GM13977 (cell line): Measurements from ENCODE around the gene SRPK3.

Source experiments
- DNase-seq: peaks from one replicate; pipeline ENCODE4 v3.0.0; 2012; ENCODE audit warnings: low spot score
- in situ Hi-C: fragments of 300-500 bp; cut with MboI; formaldehyde crosslinking; loops from one replicate; pipeline ENCODE4 v1.12.0; 2022; ENCODE audit warnings: low sequenced_read_pairs, low pct_unique_long_range_greater_than_20kb, mixed read lengths, inconsistent platforms; ENCODE audit not compliant: unreplicated experiment
- TF ChIP-seq, protein P1 (sequence below): IDR thresholded peaks from 2 replicates; pipeline ENCODE4 v1.5.1; 2012; ENCODE audit warnings: mild to moderate bottlenecking, control low read depth; ENCODE audit not compliant: insufficient read depth; ENCODE audit errors: extremely low read depth, missing control alignments

Gene SRPK3, protein sequence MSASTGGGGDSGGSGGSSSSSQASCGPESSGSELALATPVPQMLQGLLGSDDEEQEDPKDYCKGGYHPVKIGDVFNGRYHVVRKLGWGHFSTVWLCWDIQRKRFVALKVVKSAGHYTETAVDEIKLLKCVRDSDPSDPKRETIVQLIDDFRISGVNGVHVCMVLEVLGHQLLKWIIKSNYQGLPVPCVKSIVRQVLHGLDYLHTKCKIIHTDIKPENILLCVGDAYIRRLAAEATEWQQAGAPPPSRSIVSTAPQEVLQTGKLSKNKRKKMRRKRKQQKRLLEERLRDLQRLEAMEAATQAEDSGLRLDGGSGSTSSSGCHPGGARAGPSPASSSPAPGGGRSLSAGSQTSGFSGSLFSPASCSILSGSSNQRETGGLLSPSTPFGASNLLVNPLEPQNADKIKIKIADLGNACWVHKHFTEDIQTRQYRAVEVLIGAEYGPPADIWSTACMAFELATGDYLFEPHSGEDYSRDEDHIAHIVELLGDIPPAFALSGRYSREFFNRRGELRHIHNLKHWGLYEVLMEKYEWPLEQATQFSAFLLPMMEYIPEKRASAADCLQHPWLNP

DNA sequence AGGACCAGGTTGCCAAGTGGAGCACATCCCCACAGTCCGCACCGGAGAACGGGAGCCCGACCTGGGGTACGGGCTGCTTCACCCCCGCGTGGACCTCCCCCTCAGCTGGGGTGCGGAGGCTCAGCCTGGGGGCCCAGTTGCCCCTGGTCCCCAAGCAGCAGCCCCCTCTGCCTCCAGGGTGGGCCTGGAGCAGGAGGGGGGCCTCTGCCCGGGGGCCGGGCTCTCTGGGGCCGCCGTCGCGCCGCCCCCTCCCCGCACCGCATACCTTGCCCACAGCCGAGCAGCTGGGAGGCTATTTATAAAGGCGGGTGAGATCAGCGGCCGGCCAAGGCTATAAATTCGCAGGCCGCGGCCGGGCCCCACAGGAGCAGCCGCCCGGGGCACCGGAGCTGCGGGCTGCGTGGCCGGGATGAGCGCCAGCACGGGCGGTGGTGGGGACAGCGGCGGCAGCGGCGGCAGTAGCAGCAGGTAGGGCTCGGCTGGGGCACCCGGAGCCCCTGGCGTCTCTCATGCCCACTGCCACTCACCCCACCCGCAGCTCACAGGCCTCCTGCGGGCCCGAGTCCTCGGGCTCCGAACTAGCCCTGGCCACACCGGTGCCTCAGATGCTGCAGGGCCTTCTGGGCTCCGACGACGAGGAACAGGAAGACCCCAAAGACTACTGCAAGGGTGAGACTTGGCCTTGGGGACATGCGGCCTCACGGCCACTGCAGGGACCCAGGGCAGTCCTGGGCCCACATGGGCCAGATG, at the start of gene SRPK3:
TSS of gene SRPK3 (plus strand) at position 364 of the 750 bp plus-strand sequence. CDS start at position 410, 46 bp downstream.
- DNase-seq: no peak

DNA sequence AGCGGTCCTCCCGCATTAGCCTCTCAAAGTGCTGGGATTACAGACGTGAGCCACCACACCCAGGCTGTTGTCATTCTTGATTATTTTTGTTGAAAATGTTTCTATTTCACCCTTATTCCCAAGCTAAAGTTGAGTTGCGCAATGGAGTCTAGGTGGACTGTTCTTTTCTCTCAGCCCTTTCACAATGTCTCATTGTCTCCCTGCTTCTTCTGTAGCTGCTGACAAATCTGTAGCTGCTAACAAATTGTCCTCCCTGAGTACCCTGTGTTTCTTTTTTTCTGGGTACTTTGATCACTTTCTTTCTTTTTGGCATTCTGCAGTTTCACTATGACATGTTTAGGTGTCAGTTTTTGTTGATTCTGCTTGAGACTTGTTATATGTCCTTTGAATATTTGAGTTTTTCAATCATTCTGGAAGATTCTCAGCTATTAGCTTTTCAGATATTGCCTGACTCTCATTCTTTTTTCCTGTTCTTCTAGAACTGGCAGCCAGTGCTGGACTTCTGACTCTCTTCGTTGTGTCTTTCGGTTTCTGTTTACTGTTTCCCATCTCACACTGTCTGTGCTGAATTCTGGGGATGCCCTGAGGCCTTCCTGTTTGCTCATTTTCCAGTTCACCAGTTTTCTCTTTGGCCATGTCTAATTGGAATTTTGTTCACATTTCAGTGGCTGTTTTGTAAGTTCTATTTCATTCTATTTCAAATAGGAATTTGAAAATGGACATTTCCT, 49.6 kb upstream of the SRPK3 start:
- TF ChIP-seq, protein P1, sequence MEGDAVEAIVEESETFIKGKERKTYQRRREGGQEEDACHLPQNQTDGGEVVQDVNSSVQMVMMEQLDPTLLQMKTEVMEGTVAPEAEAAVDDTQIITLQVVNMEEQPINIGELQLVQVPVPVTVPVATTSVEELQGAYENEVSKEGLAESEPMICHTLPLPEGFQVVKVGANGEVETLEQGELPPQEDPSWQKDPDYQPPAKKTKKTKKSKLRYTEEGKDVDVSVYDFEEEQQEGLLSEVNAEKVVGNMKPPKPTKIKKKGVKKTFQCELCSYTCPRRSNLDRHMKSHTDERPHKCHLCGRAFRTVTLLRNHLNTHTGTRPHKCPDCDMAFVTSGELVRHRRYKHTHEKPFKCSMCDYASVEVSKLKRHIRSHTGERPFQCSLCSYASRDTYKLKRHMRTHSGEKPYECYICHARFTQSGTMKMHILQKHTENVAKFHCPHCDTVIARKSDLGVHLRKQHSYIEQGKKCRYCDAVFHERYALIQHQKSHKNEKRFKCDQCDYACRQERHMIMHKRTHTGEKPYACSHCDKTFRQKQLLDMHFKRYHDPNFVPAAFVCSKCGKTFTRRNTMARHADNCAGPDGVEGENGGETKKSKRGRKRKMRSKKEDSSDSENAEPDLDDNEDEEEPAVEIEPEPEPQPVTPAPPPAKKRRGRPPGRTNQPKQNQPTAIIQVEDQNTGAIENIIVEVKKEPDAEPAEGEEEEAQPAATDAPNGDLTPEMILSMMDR: no peak
- in situ Hi-C loops: no loop called here
- DNase-seq: peak; percentile 52

More for the DNA sequence above, at the start of gene SRPK3:
- TF ChIP-seq, protein P1: no peak
- in situ Hi-C loops: no loop called here

DNA sequence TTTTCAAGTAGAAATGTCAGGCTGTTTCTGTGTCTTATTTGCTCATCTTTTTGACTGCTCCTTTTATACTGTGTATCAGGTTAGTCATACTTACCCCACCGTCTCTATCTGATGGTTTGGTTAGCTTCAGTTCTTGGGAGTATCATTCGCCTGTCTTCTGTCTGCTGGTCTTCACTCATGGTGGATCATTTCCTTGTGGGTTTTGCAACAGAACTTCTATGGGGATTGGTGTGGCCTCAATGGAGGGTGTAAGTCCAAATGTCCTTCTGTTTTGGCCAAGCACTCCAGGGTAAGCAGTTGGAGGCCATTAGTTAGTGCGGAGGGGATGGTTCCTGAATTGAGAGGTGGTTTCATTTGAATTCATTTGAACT, 49.0 kb upstream of the SRPK3 start:
- in situ Hi-C loops: no loop called here
- peak; percentile 30 for DNase-seq
- TF ChIP-seq, protein P1: no peak

DNA sequence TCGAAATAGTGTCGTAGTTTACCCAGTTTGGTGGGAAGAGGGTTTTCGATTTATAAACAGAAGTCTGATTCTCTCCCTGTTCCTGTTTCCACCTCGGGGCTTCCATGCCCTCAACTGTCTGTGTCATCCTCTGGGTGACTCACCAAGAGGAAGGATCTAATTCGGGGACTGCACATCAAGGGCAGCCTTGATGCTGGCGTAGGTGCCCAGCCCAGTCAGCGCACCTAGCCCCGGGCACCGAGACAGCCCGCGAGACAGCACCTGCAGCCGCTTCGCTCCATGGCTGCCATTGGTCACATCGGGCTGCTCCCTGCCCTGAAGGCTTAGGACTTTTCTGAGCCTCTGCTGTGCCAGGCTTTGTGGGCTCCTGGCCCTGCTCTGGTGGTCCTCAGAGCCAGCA, 48.4 kb upstream of the SRPK3 start:
- TF ChIP-seq, protein P1: no peak
- in situ Hi-C loops: no loop called here

DNA sequence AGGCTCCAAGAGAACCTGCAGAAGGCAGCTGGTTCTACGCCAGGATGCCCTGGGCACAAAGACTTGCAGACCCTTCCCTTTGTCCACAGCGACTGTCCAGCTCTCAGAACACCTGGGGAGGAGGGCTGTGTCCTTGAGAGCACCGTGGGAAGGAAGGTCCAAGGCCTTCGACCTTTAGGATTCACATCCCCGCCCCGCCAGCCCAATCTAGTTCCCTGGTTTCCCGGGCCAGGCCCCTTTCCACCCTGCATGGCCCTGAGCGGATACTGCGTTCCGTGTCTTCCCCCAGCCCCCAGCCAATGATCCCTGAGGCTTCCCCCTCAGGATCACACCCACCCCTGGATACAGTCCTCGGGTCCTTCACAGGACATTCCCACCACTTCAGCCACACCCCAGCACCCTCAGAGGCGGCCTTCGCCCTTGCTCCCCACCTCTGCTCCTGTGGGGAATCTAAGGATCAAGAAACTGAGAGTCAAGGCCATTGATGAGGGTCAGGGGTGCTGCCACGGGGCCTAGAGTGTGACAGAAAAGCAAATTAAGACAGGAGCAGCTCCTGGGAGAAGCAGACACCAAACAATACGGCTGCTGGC, 47.1 kb upstream of the SRPK3 start:
- in situ Hi-C loops: no loop called here
- no peak for DNase-seq
- TF ChIP-seq, protein P1: no peak

More for the DNA sequence above, 48.4 kb upstream of the SRPK3 start:
- no peak for DNase-seq

DNA sequence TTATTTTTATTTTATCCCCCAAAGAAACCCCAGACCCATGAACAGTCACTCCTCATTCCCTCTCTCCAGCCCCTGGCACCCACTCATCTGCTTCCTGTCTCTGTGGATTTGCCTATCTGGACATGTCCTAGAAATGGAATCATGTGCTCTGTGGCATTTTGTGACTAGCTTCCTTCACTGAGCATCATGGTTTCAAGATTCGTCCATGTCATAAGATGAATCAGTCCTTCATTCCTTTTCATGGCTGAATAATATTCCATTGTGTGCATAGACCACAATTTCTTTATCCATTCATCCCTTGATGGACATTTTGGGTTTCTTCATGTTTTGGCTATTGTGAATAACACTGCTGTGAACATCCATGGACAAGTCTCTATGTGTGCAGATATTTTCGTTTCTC, 46.0 kb upstream of the SRPK3 start:
- peak; percentile 4 for DNase-seq
- TF ChIP-seq, protein P1: no peak
- in situ Hi-C loops: no loop called here
